C4-2B (cell line): ENCODE results near the gene SCN7A.

Source experiments
- H3K27ac ChIP-seq: fragments of 450-650 bp; 2 replicates; pipeline ENCODE4 v1.5.1; 2017
- CTCF ChIP-seq: fragments of 450-650 bp; conservative IDR thresholded peaks from 2 replicates; pipeline ENCODE4 v1.5.1; 2017; ENCODE audit warnings: mild to moderate bottlenecking
- ZFX ChIP-seq: fragments of 450-650 bp; IDR thresholded peaks from 2 replicates; pipeline ENCODE4 v1.6.1; 2017

SCN7A gene

GRCh38 chr2:166357068-166357949, 136.7 kb downstream of the SCN7A start:
- H3K27ac ChIP-seq, result no peak overlapping the region
- TF ChIP-seq ZFX (no peak), CTCF (no peak)
